Testis (tissue), 2 donors: ENCODE results near the gene TPCN1.

Experiments
- POLR2A ChIP-seq: fragments of 450-650 bp; IDR thresholded peaks from one replicate; pipeline ENCODE4 v1.6.1; 2017; ENCODE audit warnings: antibody characterized with exemption, mild to moderate bottlenecking, moderate library complexity
- TF ChIP-seq, protein P1 (sequence below), 3 experiments: fragments of 450-650 bp in 2 of 3; fragments of 200-600 bp in 1 of 3; sonication (generic) in 1 of 3; IDR thresholded peaks; one replicate each; pipeline ENCODE4 v1.5.1; 2016 to 2019; ENCODE audit warnings: antibody characterized with exemption in 3 of 3, mild to moderate bottlenecking in 2 of 3, moderate library complexity in 1 of 3

DNA sequence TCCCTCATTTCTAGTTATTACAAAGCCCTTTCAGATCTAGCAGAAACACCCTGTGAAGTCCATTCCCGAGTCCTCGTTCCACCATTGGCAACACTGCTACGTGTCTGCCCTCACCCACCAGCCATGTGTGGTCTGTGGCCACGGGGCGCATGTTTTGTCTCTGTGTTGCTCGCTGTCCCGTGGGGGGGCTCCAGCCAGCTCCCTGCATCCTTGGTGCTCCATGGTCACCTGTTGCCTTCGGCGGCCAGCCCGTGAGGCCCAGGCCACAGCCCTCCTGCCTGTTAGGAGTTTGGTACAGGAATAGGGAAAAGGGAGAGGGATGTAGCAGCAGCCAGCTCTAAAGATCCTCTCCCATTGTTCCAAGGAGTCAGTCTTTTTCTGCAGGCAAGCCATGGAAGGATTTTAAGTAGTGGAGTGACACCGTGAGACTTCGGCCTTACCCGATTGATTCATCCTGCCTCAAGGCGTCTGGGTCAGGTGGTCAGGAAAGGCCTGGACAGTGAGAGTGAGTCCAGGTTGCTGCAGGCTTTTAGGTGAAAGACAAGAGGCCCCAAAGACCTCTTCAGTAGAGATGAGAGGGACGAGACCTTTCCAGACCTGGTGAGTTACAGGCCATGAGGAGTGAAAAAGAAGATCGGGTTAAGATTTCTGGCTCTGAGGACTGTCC is 30.3 kb downstream of the TPCN1 start:
- TF ChIP-seq, protein P1, sequence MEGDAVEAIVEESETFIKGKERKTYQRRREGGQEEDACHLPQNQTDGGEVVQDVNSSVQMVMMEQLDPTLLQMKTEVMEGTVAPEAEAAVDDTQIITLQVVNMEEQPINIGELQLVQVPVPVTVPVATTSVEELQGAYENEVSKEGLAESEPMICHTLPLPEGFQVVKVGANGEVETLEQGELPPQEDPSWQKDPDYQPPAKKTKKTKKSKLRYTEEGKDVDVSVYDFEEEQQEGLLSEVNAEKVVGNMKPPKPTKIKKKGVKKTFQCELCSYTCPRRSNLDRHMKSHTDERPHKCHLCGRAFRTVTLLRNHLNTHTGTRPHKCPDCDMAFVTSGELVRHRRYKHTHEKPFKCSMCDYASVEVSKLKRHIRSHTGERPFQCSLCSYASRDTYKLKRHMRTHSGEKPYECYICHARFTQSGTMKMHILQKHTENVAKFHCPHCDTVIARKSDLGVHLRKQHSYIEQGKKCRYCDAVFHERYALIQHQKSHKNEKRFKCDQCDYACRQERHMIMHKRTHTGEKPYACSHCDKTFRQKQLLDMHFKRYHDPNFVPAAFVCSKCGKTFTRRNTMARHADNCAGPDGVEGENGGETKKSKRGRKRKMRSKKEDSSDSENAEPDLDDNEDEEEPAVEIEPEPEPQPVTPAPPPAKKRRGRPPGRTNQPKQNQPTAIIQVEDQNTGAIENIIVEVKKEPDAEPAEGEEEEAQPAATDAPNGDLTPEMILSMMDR (IDR thresholded peaks at IDR 0.05), result no peak
- TF ChIP-seq POLR2A, result no peak
